ENCODE measurements around the gene TAS1R1.

- no peak for TF ChIP-seq EZH2phosphoT487 (IDR thresholded peaks at IDR 0.05; ENCODE audit: insufficient read depth, low read depth)
- TF ChIP-seq EZH2 (IDR thresholded peaks at IDR 0.05; ENCODE audit: insufficient read depth, poor library complexity, severe bottlenecking) = no peak
These were observed 67.5 kb downstream of the TAS1R1 start for GRCh38 chr1:6622396-6623152.
